Muscle of leg (tissue), 11 donors: ENCODE measurements around the gene LETMD1. TPM values are rescaled to one million over a fixed set of nuclear protein-coding genes. Genes with fewer than 3 reads are reported as not detected.

ENCODE experiments used
- DNase-seq: peaks from one replicate; pipeline ENCODE4 v3.0.0; 2013
- H3K27ac ChIP-seq: one replicate; pipeline ENCODE4 v1.5.1; 2013; ENCODE audit warnings: mild to moderate bottlenecking, low read length, control low read depth
- H3K27me3 ChIP-seq: one replicate; pipeline ENCODE4 v1.6.1; 2013; ENCODE audit warnings: low read length; ENCODE audit not compliant: control insufficient read depth, insufficient read depth
- H3K36me3 ChIP-seq: one replicate; pipeline ENCODE4 v1.6.1; 2013; ENCODE audit warnings: low read length; ENCODE audit not compliant: control insufficient read depth, insufficient read depth
- H3K4me1 ChIP-seq: one replicate; pipeline ENCODE4 v1.6.1; 2013; ENCODE audit warnings: low read length; ENCODE audit not compliant: control insufficient read depth, insufficient read depth
- H3K4me3 ChIP-seq: one replicate; pipeline ENCODE4 v1.5.1; 2013; ENCODE audit warnings: low read length, control low read depth
- H3K9me3 ChIP-seq: replicated peaks from 2 replicates; pipeline ENCODE4 v1.6.1; 2013; ENCODE audit warnings: low read depth, low read length; ENCODE audit not compliant: control insufficient read depth
- WGBS: methylation state at CpG from one replicate; pipeline ENCODE4 v1.1.5; 2013; ENCODE audit warnings: missing lambda C conversion rate; ENCODE audit not compliant: insufficient coverage; 5-methylcytosine and 5-hydroxymethylcytosine counted together
- polyA plus RNA-seq, 8 donors: library from polyadenylated mRNA; unstranded; fragments of 120-200 nt; gene quantifications; one replicate each; pipeline versions ENCODE4 v1.2.1 to v1.2.3, GENCODE V29; 2013; ENCODE audit warnings: inconsistent platforms in 1 of 8, low replicate concordance in 1 of 8; ENCODE audit not compliant: insufficient read length in 8 of 8, insufficient read depth in 1 of 8
- total RNA-seq: library from RNA; stranded (reverse); fragments of 120-200 nt; gene quantifications from one replicate; pipeline ENCODE4 v1.2.4, GENCODE V29; 2013

Gene LETMD1
- total and polyA plus RNA-seq, 9 donors: 36.7 to 66.9 (median 48.7) TPM

- WGBS: no CpG with 5 or more reads among the region's 4 CpGs
- Histone ChIP-seq H3K36me3 (no peaks in the 10 kb centered on the region), H3K4me1 (peaks cover 11% of the 10 kb centered on the region), H3K4me3 (no peak overlapping the region), H3K9me3 (no peaks in the 10 kb centered on the region), H3K27ac (peak overlapping the region; percentile 96), H3K27me3 (peaks cover 4% of the 10 kb centered on the region)
- DNase-seq: no peak
Observed at GRCh38 chr12:51023625-51024382, 24.3 kb upstream of the LETMD1 start.

- peak overlapping the region; percentile 98 for H3K4me3 ChIP-seq
- peak overlapping the region; percentile 96 for H3K27ac ChIP-seq
- H3K27me3 ChIP-seq: peaks cover 5% of the 10 kb centered on the region
- H3K9me3 ChIP-seq: no peaks in the 10 kb centered on the region
- WGBS: 0% methylated on average over 4 of the region's 9 CpGs
- no peak for DNase-seq
- peaks cover 11% of the 10 kb centered on the region for H3K4me1 ChIP-seq
- H3K36me3 ChIP-seq: no peaks in the 10 kb centered on the region
Observed at GRCh38 chr12:51025338-51025835, 22.7 kb upstream of the LETMD1 start.

GRCh38 chr12:51025836-51026638 lies 22.1 kb upstream of the LETMD1 start, which contains the start of gene SLC11A2:
Gene SLC11A2 (minus strand): TSS chr12:51026384. CDS start chr12:51010728, 15,656 bp downstream.
- WGBS: under 1% methylated on average over 72 of the region's 74 CpGs

DNA sequence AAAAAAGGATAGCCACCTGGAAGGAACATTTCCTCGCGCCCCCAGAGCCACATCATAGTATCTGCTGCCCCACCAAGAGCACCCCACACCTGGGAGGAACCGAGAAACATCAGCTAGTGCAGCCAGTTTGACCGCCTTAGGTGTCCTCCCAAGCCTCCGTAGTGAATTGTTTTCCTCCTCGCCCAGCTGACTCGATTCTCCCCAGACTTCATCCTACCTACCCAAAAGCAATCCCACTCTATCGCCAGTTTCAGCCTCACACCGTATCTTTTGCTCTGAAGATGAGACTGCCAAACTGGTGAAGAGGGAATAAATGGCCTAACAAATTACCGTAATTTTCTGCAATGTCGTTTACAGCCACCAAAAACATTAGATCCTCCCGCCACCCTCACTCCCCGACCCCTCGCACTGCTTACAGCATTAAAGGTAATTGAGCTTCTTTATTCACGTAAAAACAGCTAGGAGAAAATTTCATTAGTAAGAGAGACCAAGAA lies 20.7 kb upstream of the LETMD1 start:
- no peak overlapping the region for H3K4me3 ChIP-seq

More at GRCh38 chr12:51025836-51026638, 22.1 kb upstream of the LETMD1 start, which contains the start of gene SLC11A2:
- DNase-seq: peak; percentile 98
- Histone ChIP-seq H3K4me3 (peak within 1 kb of the TSS; percentile 98), H3K4me1 (peaks cover 11% of the 10 kb centered on the region), H3K27me3 (peaks cover 5% of the 10 kb centered on the region), H3K36me3 (no peaks in the 10 kb centered on the region), H3K27ac (peak within 1 kb of the TSS; percentile 96), H3K9me3 (no peaks in the 10 kb centered on the region)

DNA sequence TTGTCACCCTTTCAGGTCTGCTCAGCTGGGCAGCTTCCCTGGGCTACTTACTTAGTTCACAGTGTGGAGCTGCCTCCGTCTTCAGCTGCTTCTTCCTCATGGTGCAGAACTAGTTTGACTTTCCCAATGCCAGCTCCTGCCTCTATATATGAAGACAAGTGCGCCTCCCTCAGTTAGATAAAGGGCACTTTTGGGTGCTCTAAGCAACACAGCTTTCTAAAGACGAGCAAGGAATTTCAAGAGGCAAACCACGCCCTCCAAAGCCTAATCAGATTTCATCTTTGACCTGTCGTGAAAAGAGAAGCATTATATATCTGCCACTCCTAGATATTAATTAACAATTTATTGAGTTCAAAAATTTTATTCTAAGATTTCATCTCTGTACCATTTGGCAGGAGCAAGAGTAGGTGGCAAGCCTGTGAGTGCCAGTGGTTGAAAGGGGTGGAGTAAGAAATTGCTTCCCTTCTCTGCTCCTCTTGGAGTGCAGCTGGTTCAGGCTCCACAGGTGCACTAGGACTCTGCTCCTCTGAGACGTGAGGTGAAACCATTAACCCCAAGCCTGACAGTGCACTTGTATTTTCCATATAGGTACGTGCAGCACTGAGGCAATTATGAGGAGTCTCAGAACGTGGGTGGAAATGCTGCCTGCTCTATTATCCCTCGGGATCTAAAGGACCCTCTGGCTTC lies 19.9 kb upstream of the LETMD1 start:
- WGBS: 11% methylated on average over 1 of the region's 9 CpGs
- no peak overlapping the region for H3K4me3 ChIP-seq
- no peaks in the 10 kb centered on the region for H3K36me3 ChIP-seq
- H3K27me3 ChIP-seq: peaks cover 5% of the 10 kb centered on the region
- H3K4me1 ChIP-seq: peaks cover 11% of the 10 kb centered on the region
- no peaks in the 10 kb centered on the region for H3K9me3 ChIP-seq
- DNase-seq: peak; percentile 43
- H3K27ac ChIP-seq: no peak overlapping the region

More for the DNA sequence above, 20.7 kb upstream of the LETMD1 start:
- no peak for DNase-seq
- H3K36me3 ChIP-seq: no peaks in the 10 kb centered on the region
- 86% methylated on average over 6 of the region's 15 CpGs for WGBS
- peaks cover 5% of the 10 kb centered on the region for H3K27me3 ChIP-seq
- no peaks in the 10 kb centered on the region for H3K9me3 ChIP-seq
- no peak overlapping the region for H3K27ac ChIP-seq
- H3K4me1 ChIP-seq: peaks cover 11% of the 10 kb centered on the region

DNA sequence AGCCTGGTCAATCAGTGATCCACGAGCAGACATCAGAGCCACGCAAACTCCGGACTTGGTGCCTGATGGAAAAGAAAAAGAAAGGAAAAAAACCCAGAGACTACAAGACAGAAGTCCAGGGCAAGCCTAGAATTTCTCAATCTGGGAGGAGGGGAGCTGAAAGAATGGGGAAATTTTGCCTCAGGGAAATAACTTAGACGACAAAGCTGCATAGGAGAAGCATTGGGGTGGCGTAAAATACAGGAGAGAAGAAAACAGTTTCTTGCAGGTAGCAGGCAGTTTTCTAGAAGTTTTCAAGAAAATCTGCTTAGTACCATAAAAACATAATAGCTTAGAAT lies 19.3 kb upstream of the LETMD1 start:
- Histone ChIP-seq H3K4me3 (no peak overlapping the region), H3K9me3 (no peaks in the 10 kb centered on the region), H3K27ac (no peak overlapping the region), H3K27me3 (peaks cover 5% of the 10 kb centered on the region), H3K4me1 (peaks cover 11% of the 10 kb centered on the region), H3K36me3 (no peaks in the 10 kb centered on the region)
- DNase-seq: no peak
- 48% methylated on average over 4 of the region's 5 CpGs for WGBS

DNA sequence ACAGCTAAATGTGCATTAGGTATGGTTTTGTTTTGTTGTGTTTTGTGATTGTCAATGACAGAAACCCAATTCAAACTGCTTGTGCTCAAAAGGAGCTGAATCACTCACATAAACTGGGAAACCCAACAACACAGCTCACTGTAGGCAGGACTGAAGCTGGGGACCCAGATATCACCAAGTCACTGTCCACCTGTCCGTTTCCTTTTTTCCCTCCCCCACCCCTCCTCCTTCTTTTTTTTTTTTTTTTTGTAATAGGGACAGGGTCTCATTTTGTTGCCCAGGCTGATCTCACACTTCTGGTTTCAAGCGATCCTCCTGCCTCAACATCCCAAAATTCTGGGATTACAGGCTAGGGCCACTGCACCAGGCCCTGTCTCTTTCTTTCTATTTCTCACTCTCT lies 15.1 kb upstream of the LETMD1 start:
- Histone ChIP-seq H3K36me3 (no peaks in the 10 kb centered on the region), H3K4me3 (no peak overlapping the region), H3K9me3 (no peaks in the 10 kb centered on the region), H3K4me1 (no peaks in the 10 kb centered on the region), H3K27ac (no peak overlapping the region), H3K27me3 (peaks cover 5% of the 10 kb centered on the region)
- WGBS: 80% methylated on average over 1 of the region's 2 CpGs
- DNase-seq: no peak

DNA sequence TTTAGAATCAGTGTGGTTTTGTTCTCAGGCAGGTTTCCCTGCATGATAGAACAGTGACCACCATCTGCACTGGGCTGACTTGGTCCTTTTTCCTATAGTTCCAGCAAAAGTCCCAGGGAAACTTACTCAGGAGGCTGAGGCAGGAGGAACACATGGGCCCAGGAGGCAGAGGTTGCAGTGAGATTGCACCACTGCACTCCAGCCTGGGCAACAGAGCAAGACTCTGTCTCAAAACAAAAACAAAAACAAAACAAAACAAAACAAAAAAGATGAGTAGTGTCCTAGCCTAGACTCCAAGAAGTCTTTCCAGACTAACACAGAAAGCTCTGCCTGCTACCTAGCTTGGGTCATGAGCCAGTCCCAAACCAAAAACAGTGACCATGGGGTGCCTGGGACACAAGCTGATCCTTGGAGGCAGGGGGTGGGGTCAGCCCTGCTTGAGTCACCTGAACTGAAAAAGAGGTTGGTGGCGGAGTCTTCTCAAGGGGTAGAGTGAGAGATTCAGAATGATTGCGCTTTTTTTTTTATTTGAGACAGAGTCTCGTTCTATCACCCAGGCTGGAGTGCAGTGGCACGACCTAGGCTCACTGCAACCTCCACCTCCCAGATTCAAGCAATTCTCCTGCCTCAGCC lies 14.6 kb upstream of the LETMD1 start:
- no peak for DNase-seq
- Histone ChIP-seq H3K27me3 (peaks cover 2% of the 10 kb centered on the region), H3K4me1 (no peaks in the 10 kb centered on the region), H3K9me3 (no peaks in the 10 kb centered on the region), H3K27ac (no peak overlapping the region), H3K4me3 (no peak overlapping the region), H3K36me3 (no peaks in the 10 kb centered on the region)
- WGBS: no CpG with 5 or more reads among the region's 4 CpGs

GRCh38 chr12:51036279-51036678 lies 11.8 kb upstream of the LETMD1 start:
- WGBS: no CpG with 5 or more reads among the region's 3 CpGs
- H3K36me3 ChIP-seq: no peaks in the 10 kb centered on the region
- H3K27ac ChIP-seq: no peak overlapping the region
- DNase-seq: no peak
- no peak overlapping the region for H3K4me3 ChIP-seq
- no peaks in the 10 kb centered on the region for H3K27me3 ChIP-seq
- H3K9me3 ChIP-seq: no peaks in the 10 kb centered on the region
- H3K4me1 ChIP-seq: no peaks in the 10 kb centered on the region
